ENCODE data around the gene ATN1.
A peak's percentile ranks its signal among the peaks of the same experiment; 100 is the strongest.
"Not testable (repeated sequence)": the region's sequence is repeated elsewhere in the genome, so short reads cannot be mapped to it uniquely, and the experiment has no call there.

The ATN1 gene

GRCh38 chr12:6927379-6928021 lies at the start of gene ATN1:
ATN1 (plus strand) TSS chr12:6927959; CDS start chr12:6934002, 6,043 bp downstream.
- peak; percentile 59 for DNase-seq

GRCh38 chr12:6879824-6880223 lies 47.9 kb upstream of the ATN1 start:
- not testable (repeated sequence) for DNase-seq

GRCh38 chr12:6883252-6883651 lies 44.5 kb upstream of the ATN1 start:
- DNase-seq = no peak

- no peak for DNase-seq
Measured at GRCh38 chr12:6883683-6884082, 44.1 kb upstream of the ATN1 start.

- DNase-seq = no peak
Measured at GRCh38 chr12:6884539-6884938, 43.2 kb upstream of the ATN1 start.

GRCh38 chr12:6886206-6886999 lies 41.4 kb upstream of the ATN1 start:
- DNase-seq = not testable (repeated sequence)

GRCh38 chr12:6887460-6887859 lies 40.3 kb upstream of the ATN1 start:
- DNase-seq = no peak

- DNase-seq = no peak
Measured at GRCh38 chr12:6888360-6888759, 39.4 kb upstream of the ATN1 start.

GRCh38 chr12:6888794-6889193 lies 39.0 kb upstream of the ATN1 start:
- not testable (repeated sequence) for DNase-seq

GRCh38 chr12:6889775-6890573 lies 37.8 kb upstream of the ATN1 start:
- not testable (repeated sequence) for DNase-seq

- peak; percentile 94 for DNase-seq
Measured at GRCh38 chr12:6890789-6891645, 36.7 kb upstream of the ATN1 start.

GRCh38 chr12:6891646-6892001 lies 36.1 kb upstream of the ATN1 start:
- DNase-seq = no peak

GRCh38 chr12:6892683-6893082 lies 35.1 kb upstream of the ATN1 start:
- not testable (repeated sequence) for DNase-seq

GRCh38 chr12:6894321-6894720 lies 33.4 kb upstream of the ATN1 start:
- DNase-seq = no peak

GRCh38 chr12:6896846-6897435 lies 30.8 kb upstream of the ATN1 start:
- no peak for DNase-seq

- DNase-seq = no peak
Measured at GRCh38 chr12:6899427-6899826, 28.3 kb upstream of the ATN1 start.

GRCh38 chr12:6899837-6900519 lies 27.8 kb upstream of the ATN1 start:
- no peak for DNase-seq

GRCh38 chr12:6902448-6902847 lies 25.3 kb upstream of the ATN1 start:
- DNase-seq = no peak

GRCh38 chr12:6903722-6904121 lies 24.0 kb upstream of the ATN1 start:
- no peak for DNase-seq

- DNase-seq = peak; percentile 96
Measured at GRCh38 chr12:6904280-6905276, 23.2 kb upstream of the ATN1 start, which contains the start of gene LRRC23. LRRC23 (plus strand) TSS chr12:6904822; CDS start chr12:6905634, 812 bp downstream.
